Inferior parietal cortex (tissue), 1 donor: Measurements from ENCODE around the gene FILIP1.
A peak's percentile ranks its signal among the peaks of the same experiment; 100 is the strongest.

Source experiments
- DNase-seq: peaks from one replicate; pipeline ENCODE4 v3.0.0-alpha.2; 2016; ENCODE audit errors: extremely low spot score

The FILIP1 gene

DNA sequence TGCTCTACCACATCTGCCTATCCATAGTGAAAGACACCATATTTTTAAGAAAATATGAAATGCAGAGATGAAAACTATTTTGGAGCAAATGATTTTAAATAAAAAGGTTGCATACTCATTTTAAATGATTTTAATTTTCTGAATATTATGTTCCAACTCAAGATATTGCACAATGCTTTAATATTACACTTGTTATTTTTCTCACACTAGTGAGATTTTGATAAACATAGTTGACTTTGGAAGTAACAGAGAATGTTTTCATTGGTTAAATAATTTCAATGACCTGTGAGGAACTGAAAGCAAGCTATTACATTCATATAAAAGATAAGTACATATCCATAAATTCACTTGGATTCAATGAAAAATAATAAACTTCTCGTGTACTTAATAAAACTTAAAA, 201.9 kb downstream of the FILIP1 start:
- no peak for DNase-seq

DNA sequence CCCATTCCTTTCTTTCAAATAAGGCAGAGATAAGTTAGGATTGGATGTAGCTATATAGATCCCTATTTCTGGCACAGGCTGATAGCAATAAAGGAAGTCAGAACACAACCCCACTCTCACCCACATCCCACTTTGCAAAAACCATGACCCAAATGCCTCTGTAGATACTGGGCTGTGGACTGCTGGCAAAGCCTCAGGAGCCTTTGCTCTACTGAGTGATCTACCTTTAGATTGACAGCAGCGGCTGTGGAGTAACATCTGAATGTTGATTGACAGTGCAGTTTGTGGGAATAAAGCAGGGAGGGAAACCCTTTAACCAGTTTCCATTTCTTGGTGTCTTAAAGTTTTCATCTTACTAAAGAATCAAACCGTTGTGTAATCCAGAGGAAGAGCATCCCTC, 202.3 kb downstream of the FILIP1 start:
- no peak for DNase-seq

DNA sequence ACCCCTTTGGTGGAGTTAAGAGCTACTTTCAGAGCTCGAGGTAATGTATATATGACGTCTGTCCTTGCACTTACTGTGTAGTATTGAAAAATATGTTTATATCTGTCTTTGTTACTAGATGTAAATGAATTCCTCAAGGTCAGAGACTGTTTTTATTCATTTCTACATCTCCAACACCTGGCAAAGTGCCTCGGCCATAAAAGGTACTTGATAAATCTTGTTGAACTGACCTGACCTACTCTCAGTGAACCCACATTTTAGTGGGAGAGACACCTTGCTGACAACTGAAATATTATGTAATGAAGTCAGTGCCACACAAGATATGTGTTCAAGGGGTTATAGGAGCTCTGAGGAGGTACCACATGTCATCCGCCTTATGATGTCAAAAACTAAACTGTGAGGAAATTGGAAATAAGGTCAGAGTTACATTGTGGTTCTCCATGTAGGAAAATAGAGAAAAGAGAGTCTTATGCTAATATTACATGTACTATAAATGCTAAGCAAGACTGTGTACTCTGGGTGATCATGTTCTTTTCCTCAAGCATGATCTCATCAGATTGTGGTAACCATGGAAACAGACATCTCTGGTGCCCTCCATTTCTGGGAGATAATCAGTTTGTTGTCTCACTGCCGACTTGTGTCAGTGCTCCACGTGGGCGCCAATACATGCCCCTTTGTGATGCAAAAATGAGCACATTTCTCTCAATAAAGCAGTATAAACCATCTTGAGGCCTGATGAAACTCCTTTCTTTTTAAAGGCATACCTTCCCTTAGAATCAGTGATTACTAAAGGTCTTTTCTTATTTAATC, 203.3 kb downstream of the FILIP1 start:
- DNase-seq, result peak; percentile 83

DNA sequence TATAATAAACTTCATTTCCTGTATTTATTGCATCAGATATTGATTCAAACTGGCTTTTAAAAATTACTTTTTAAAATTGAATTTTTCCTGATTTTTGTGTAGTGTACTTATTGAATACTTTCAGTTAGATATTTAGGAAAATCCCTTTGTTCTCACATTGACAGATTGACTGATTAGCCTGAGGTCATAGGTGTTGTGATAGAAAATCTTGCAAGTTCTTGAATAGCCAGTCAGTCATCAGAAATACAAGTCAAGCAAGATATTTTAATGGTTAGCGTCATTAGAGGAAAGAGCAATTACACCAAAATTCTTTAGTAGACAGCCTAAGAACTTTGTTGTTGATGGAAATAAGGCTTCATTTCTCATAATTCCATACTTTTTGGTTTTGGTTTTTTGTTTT, 205.6 kb downstream of the FILIP1 start:
- no peak for DNase-seq

DNA sequence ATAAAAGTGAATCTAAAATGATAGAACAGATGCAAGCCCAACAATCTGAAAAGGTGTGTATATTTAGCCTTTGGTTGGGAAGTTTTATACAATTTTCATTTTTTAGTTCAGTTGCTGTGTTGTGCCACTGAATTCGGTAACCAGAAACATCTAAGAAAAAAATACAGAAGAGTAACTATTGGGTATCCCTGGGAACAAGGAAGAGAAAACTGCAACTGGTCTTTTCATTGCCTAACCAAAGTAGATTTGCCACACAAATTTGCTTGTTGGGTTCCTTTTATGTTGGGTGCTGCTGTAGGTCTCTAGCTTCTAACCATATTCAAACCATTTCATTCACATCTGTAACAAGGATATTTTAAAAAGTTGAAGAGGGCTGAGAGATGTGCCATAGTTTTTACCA, 206.2 kb downstream of the FILIP1 start:
- DNase-seq, result no peak

DNA sequence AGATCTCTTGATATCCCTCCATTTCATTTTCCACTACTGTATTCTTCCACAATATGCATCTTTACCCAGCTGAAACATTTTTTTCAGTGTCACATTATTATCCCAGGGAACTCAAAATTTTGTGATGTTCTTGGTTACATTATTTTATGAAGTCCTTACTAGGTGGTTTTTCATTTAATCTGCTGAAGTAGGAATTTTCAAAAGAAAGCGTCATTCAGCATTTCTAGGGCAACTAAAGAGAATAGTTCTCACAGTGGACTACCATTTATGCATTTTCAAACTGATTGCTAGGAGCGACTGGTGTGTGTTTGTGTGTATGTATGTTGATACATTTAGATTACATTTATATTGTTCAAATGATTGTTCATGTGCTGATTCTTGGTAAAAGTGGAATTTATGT, 206.6 kb downstream of the FILIP1 start:
- no peak for DNase-seq

DNA sequence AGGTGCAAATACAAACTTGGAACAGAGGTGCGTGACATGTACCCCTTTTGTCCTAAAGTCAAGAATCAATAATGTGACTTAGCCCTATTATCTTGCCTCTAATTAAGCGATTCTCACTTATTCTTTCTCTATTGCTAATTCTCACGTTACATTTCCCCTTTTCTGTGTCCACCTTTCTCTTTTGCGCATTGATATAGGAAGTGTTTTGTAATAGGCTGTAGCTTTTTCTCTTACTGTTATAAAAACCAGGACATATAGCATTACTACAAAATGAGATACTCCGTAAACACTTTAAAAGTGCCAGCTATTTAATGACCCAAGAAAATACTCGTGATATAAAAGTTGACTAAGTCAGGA, 208.3 kb downstream of the FILIP1 start:
- no peak for DNase-seq

DNA sequence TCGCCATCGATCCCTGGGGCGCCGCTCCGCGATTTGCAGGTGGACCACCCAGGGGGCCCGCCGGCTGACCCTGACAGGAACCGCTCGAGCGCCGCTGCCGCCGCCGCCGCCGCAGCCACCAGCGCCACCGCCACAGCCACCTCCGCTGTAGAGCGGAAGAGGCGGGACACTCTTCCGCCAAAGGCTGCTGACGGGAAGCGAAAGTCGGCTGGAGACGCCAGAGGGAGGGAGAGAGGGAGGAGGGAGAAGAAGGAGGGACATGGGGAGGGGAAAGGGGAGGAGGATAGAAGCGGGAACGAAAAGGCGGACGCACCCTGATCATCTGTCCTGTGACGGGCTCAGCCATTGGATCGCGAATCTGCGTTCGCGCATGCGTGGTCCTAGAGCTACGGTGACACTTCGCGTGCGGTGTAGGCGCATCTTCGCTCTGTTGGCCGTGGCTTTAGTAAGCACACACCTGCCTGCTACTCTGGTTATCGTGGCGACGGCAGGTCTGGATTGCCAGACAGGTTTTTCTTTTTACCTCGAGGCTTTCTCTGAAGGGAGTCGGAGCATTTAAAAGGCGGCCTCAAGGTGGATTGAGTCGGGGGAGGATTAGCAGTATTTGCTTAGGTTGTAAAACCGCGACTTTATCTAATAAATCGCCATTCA, 208.8 kb downstream of the FILIP1 start, which contains the start of gene TMEM30A:
TSS of gene TMEM30A (minus strand) at position 161 of the 651 bp plus-strand sequence. CDS start at position 7, 154 bp downstream.
- DNase-seq, result peak; percentile 99

DNA sequence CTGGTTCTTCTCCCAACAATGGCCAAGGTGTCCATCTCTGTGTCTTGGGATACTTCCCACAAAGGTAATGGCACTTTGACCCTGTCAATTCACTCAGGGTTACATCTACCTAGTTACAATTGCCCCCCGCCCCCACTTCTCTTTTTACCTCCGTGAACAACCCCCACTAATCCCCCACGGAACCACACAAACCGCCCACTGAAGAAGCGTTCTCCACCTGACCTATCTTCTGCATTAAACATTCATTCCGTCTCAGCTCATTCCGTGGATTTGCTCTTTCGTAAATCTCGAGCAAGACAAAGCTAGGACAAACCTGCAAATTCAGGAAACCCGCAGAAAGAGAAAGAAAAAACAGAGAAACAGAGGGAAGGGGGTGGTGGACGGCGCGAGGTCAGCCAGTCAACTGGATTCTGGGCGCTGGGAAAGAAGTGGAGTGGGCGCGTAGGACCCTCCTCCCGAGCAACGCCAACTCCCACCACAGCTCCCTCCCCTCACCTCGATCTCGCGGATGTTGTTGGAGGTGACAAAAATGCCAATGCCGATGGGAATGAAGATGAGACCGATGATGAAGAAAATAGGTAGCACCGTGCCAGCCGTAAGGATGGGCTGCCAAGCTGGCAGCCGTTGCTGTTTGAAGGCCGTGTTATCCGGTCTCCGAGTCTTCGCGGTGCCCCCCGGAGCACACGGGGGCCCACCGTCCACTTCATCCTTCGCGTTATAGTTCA, 209.5 kb downstream of the FILIP1 start:
- no peak for DNase-seq

DNA sequence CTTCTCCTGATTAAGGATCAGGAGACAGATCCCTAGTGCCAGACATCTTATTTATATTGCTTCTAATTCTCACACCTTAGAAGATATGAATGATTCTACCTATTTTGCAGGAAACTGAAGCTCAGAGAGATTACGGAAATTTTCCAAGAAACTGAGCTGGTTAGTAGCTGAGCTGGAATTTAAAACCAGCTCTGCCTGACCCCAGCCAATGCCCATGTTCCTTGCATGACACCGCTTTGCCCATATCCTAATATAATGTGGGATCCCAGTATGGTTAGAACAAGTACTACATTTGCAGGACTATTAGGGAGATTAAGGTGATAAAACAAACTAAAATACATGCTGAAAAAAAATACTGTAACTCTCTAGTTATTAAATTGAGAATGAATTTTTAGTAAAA, 210.9 kb downstream of the FILIP1 start:
- no peak for DNase-seq

DNA sequence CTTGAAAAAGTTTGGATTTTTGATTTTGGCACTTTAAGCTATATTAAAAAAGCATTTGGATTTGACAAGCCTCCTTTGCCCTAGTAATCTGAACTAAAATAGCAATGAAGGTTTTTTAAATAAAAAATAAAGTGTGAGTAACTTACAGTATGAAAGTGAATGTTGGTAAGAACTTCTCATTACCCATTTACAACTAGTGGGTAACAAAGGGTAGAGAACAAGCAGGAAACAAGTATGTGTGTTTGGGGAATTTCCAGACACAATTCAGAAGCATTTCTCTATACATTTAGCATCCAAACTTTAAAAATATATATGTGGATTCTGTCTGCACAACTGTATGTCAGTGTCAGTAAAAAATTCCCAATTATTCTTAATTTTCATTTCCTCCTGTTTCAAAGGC, 211.9 kb downstream of the FILIP1 start:
- DNase-seq, result no peak

DNA sequence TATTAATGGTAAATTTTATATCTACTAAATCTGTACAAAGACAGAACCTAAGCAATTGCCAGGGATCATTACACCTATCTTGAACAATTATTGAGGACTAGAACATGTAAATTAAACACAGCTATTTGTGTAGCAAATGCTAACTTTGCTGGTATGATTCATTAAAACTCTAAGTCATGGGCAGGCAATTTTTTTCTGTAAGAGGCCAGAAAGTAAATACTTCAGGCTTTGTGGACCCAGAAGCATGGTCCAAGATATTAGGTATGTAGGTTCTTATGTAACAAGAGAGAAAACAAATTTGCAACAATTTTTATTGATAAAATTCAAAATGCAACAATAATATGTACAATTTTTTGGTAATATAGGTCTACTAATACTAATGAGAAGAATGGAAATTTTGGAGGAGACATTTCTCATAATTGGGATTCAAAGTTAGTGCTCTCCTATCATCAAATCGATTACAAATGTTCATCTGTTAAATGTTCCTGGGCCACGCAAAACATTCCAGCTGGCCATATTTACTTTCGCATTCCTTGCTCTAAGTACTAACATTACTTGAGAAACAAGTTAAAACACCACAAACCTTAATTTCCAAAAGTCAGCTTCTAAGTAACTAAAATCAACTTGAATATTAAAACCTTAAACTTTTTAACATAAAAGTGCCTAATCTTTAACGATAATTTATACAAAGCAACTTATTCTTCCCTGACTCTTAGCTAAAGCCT, 213.3 kb downstream of the FILIP1 start:
- DNase-seq, result no peak

DNA sequence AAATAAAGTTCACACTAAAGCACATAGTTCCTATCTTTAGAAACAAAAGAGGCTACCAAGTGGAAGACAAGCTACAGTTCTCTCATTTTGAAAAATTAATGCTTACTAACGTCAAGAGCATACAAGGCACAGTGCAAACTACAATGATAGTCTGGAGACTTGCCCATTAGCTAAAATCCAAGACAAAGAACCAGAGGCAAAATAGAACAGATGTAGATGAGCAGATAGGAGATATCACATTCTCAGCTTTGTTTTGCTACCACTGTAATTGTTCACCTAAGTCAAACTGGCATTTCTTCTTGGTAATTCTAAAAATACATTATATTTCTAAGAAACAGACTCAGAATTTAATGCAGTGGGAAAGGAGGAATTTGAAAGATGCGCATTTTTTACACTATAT, 214.2 kb downstream of the FILIP1 start:
- DNase-seq, result no peak

DNA sequence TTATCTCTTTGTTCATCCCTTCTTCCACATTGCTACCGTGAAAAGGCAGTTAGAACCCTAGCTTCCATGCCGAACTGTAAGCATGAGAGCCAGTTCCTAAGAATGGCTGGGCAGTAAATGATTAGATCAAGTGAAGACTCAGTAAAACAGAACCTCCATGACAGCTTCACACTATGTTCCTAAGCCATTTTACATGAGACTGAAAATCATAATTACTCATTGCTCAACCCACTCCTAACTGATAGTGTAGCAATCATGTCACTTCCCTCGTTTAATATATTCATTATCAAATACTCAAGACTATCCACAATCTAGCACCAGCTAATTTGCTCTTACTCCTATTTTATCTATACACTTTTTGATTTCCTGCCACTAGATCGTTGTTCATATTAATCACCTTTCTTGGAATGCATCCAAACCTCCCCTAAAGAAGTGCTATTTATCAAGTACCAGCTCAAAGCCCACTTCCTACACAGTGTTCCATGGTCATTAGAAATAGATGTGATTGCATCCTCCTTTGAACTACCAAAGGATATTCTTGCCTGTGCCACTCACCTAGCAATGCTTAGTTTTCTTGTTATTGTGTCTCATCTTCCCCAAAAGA, 215.0 kb downstream of the FILIP1 start:
- no peak for DNase-seq

DNA sequence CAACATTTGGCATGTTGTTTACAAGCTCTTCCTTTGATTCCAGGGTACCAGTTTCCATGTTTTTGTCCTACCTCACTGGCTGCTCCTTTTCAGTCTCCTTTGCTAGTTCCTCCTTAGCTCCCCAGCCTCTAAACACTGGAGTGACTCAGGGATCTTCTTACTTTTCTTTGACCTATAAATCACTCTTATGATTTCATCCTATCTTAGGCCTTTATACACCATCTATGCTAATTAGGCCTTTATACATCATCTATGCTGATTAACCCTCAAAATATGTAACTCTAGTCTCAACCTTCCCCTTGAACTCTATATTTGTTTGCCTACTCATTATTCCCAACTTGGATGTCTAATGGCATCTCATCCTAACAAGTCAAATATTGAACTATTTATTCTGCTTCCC, 218.5 kb downstream of the FILIP1 start:
- no peak for DNase-seq

DNA sequence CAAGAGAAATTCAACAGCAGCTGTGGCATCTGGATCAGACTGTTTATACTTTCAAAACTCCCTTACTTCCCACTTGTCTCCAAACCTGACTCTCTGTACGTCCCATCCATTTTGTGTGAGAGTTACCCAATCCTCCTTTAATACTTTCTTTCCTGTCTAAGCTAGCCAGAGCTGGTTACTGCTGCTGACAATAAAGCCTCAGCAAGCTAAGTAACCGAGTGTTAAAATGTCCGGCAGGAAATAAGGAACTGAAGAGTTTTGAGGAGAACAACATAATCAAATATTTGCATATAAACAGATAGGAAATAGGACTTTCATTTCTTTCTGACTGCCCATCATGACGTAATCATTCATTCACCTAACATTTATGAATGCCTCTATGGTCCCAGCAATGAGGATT, 220.6 kb downstream of the FILIP1 start:
- no peak for DNase-seq

DNA sequence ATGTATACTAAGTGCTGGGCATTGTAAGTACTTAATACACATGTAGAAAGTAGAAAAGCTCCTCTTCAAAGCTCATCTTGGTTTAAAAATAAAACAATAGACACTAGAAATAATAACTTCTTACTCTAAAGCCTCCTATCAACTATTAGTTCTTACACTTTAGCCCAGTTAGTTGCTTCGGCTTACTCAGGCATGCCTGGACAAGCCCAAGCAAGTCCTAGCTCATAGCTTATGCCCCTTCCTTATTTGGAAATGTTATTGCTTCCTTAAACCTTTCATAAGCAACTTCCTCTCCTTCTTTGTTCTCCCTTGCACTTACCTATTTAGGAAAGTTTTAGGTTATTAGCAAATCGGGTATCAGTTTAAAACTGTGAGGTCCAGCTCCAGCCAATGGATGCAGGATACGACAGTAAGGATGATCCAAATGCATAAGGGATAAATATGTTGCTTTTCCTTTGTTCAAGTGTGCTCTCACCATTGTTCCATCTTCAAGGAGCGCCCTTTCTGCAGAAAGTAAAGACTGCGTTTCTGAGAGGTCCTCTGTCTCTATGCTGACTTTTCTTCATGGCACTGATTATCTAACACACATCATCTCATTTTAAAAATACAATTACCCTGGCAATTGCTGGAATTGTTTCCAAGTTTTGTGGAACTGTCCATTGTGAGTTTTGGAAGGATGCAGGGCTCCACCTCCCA, 221.3 kb downstream of the FILIP1 start:
- DNase-seq, result no peak

DNA sequence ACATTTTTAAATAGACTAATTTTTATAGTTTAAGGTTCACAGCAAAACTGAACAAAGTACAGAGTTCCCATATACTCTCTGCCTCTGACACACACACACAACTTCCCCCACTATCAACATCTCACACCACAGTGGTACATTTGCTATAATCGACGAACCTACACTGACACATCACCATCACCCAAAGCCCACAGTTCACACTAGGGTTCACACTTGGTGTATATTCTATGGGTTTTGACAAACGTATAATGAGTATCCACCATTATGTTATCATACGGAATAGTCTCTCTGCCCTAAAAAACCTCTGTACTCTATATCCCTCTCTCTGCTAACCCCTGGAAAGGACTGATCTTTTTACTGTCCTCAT, 224.6 kb downstream of the FILIP1 start:
- DNase-seq, result no peak

DNA sequence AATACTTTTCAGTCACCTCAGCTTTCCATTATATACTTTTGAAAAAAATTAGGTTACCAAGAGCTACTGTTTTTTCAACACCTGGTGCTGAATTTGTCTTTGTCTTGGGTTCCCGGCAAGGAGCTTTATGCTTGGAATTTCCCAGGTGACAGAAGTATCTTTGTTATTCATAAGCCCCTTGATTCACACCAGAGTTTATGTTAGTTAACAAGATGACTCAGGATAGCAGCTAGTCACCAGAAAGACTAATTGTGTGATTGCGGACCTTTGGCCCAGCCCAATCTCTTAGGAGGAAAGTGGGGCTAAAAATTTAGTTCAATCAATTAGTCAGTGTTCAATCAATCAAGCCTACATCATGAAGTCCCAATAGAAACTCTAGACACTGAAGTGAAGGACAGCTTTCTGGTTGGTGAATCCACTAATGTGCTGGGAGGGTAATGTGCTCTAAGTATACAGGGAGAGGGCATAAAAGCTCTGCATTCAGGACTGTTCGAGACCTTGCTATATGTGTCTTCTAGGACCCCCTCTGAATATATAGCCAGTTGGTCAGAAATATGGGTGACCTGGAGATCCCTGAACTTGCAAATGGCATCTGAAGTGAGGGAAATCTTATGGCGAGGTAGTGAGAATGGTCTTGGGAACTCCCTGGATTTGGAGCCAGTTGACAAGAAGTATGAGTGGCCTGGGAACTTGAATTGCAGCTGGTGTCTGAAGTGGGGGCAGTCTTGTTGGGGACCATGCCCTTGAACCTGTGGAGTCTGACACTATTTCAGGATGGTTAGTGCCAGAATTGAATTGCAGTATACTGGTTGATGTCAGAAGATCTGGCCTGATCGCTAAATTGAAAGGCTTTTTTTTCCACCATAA, 225.2 kb downstream of the FILIP1 start:
- no peak for DNase-seq

DNA sequence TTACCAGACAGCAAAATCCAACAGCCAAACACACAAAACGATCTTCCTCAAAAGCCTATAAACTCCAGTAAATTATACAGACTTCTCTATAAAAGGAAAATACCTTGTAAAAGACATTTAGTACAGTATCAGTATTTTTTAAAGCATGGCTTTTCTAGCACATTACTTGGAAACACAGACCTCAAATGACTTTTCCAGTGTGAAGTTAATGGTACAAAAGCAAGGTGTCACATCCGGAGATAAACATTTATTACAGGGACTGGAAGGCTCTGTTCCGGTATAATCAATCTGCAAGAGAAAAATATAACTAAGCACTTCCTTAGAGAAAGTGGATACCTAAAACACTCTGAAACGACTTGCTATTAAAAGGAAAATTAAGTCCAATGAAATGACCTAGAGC, 226.1 kb downstream of the FILIP1 start:
- no peak for DNase-seq
